Non-pigmented ciliary epithelial cell (primary cell): ENCODE results near the gene CIDEA.

ENCODE experiments used
- DNase-seq: peaks from one replicate; pipeline ENCODE4 v3.0.0-alpha.2; 2010; ENCODE audit warnings: low read depth

Gene CIDEA

DNA sequence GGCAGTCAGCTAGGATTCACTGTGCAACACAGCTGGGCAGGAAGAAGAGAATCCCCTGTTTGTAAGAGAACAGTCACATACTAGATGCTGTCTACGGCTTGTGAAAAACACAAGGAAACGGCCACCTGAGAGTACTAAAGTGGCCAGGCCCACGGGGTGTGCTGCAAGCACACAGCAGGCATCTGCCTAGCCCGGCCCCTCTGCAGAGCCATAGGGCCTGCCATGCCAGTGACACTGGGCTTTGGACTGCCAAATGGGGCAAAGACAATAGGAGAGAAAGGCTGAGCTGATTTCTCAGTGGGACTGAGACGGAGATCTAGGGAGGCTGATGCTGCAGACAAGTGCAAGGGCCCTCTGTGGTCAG lies 64.2 kb downstream of the CIDEA start:
- no peak for DNase-seq

DNA sequence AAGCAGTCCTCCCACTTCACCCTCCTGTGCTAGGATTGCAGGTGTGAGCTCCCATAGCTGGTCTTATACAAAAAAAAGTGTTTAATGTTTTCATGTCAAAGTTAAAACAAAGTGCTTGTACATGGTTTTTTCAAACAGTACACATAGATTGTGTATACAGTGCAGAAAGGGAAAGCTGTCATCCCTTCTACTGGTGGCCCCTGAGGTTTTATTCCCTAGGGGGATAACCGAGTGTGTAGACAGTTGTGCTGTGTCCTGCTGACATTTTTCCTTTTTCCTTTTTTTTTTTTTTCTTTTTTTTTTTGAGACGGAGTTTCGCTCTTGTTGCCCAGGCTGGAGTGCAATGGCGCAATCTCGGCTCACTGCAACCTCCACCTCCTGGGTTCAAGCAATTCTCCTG lies 64.7 kb downstream of the CIDEA start:
- no peak for DNase-seq

DNA sequence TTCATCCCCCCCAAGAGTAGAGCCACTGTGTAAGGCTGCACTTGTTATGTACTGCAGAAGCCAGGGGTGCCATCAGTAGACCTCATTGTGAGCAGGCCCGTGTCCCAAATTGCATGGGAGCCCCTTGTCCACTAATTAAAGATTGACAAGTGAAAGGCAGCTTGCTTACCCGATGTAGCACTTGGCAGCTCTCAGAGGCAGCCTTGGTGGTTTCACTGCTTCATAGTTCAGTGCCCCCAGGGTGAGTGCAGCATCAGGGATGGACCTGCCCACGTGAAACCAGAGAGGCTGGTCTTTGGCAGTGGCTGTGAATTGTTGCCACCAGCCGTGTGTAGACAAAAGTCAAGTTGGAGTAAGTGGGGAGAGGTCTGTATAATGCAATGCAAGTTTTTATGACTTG lies 67.2 kb downstream of the CIDEA start:
- no peak for DNase-seq

- DNase-seq, result no peak
These were observed 71.0 kb downstream of the CIDEA start for GRCh38 chr18:12324991-12325725.

DNA sequence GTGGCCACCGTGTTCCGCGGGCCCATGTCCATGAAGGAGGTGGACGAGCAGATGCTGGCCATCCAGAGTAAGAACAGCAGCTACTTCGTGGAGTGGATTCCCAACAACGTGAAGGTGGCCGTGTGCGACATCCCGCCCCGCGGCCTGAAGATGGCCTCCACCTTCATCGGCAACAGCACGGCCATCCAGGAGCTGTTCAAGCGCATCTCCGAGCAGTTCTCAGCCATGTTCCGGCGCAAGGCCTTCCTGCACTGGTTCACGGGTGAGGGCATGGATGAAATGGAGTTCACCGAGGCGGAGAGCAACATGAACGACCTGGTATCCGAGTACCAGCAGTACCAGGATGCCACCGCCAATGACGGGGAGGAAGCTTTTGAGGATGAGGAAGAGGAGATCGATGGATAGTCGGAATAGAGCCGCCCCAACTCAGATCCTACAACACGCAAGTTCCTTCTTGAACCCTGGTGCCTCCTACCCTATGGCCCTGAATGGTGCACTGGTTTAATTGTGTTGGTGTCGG lies 71.6 kb downstream of the CIDEA start:
- no peak for DNase-seq

- DNase-seq, result no peak
These were observed 72.7 kb downstream of the CIDEA start for GRCh38 chr18:12326711-12327460.
